Measurements from ENCODE around the gene BUB3. TPM values are rescaled to one million over a fixed set of nuclear protein-coding genes. Genes with fewer than 3 reads are reported as not detected.

BUB3 gene
- total and polyA plus RNA-seq, 2 experiments from 2014 or later, result 88.8 to 147 TPM

GRCh38 chr10:123203393-123204126, 49.4 kb downstream of the BUB3 start:
- TF ChIP-seq CTCF (IDR thresholded peaks at IDR 0.05; ENCODE audit: low read depth, low read length), result no peak
- H3K9me3 ChIP-seq (ENCODE audit: low read depth), result no peaks in the 10 kb centered on the region
- no peak for DNase-seq (ENCODE audit: low read depth in 1 of 2, low spot score in 1 of 2)
- no peaks in the 10 kb centered on the region for H3K4me1 ChIP-seq (ENCODE audit: low read depth)
- no peaks in the 10 kb centered on the region for H3K36me3 ChIP-seq
- H3K27ac ChIP-seq, result no peak overlapping the region
- H3K4me3 ChIP-seq, result no peak overlapping the region
- H3K27me3 ChIP-seq, result no peaks in the 10 kb centered on the region

GRCh38 chr10:123204127-123204461, 49.9 kb downstream of the BUB3 start:
- H3K36me3 ChIP-seq, result no peaks in the 10 kb centered on the region
- DNase-seq (ENCODE audit: low read depth in 1 of 2, low spot score in 1 of 2), result no peak
- H3K4me1 ChIP-seq (ENCODE audit: low read depth), result no peaks in the 10 kb centered on the region
- no peaks in the 10 kb centered on the region for H3K27me3 ChIP-seq
- H3K9me3 ChIP-seq (ENCODE audit: low read depth), result no peaks in the 10 kb centered on the region
- H3K4me3 ChIP-seq, result no peak overlapping the region
- no peak overlapping the region for H3K27ac ChIP-seq
- no peak for TF ChIP-seq CTCF (IDR thresholded peaks at IDR 0.05; ENCODE audit: low read depth, low read length)

- Histone ChIP-seq H3K4me1 (ENCODE audit: low read depth) (no peaks in the 10 kb centered on the region), H3K4me3 (no peak overlapping the region), H3K9me3 (ENCODE audit: low read depth) (no peaks in the 10 kb centered on the region), H3K27me3 (no peaks in the 10 kb centered on the region), H3K36me3 (no peaks in the 10 kb centered on the region), H3K27ac (no peak overlapping the region)
- DNase-seq (ENCODE audit: low read depth in 1 of 2, low spot score in 1 of 2), result no peak
- no peak for TF ChIP-seq CTCF (IDR thresholded peaks at IDR 0.05; ENCODE audit: low read depth, low read length)
These were observed 50.8 kb downstream of the BUB3 start for GRCh38 chr10:123205041-123205440.

GRCh38 chr10:123212063-123212462, 57.9 kb downstream of the BUB3 start:
- Histone ChIP-seq H3K4me1 (ENCODE audit: low read depth) (no peaks in the 10 kb centered on the region), H3K27me3 (no peaks in the 10 kb centered on the region), H3K27ac (no peak overlapping the region), H3K9me3 (ENCODE audit: low read depth) (no peaks in the 10 kb centered on the region), H3K4me3 (no peak overlapping the region), H3K36me3 (no peaks in the 10 kb centered on the region)
- DNase-seq (ENCODE audit: low read depth in 1 of 2, low spot score in 1 of 2), result no peak
- TF ChIP-seq CTCF (IDR thresholded peaks at IDR 0.05; ENCODE audit: low read depth, low read length), result no peak

GRCh38 chr10:123212640-123213039, 58.4 kb downstream of the BUB3 start:
- Histone ChIP-seq H3K9me3 (ENCODE audit: low read depth) (no peaks in the 10 kb centered on the region), H3K4me3 (no peak overlapping the region), H3K36me3 (no peaks in the 10 kb centered on the region), H3K27me3 (no peaks in the 10 kb centered on the region), H3K27ac (no peak overlapping the region), H3K4me1 (ENCODE audit: low read depth) (no peaks in the 10 kb centered on the region)
- DNase-seq (ENCODE audit: low read depth in 1 of 2, low spot score in 1 of 2), result no peak
- no peak for TF ChIP-seq CTCF (IDR thresholded peaks at IDR 0.05; ENCODE audit: low read depth, low read length)
